Ovary (tissue), 3 donors: ENCODE data around the gene TMEM33.

ENCODE experiments used
- EP300 ChIP-seq: sonication (generic); formaldehyde crosslinking; IDR thresholded peaks from one replicate; pipeline ENCODE4 v1.6.1; 2017; ENCODE audit warnings: antibody characterized with exemption
- POLR2A ChIP-seq: fragments of 450-650 bp; IDR thresholded peaks from one replicate; pipeline ENCODE4 v1.6.1; 2017; ENCODE audit warnings: antibody characterized with exemption, mild to moderate bottlenecking, moderate library complexity
- TF ChIP-seq, protein P1 (sequence below), 3 donors: fragments of 450-650 bp in 2 of 3; fragments of 200-600 bp in 1 of 3; IDR thresholded peaks; one replicate each; pipeline versions ENCODE4 v1.5.1 to v1.8.0; 2016 to 2022; ENCODE audit warnings: antibody characterized with exemption in 3 of 3, mild to moderate bottlenecking in 1 of 3
- donor health status: DM: no; HTN: no; CAD: no.

DNA sequence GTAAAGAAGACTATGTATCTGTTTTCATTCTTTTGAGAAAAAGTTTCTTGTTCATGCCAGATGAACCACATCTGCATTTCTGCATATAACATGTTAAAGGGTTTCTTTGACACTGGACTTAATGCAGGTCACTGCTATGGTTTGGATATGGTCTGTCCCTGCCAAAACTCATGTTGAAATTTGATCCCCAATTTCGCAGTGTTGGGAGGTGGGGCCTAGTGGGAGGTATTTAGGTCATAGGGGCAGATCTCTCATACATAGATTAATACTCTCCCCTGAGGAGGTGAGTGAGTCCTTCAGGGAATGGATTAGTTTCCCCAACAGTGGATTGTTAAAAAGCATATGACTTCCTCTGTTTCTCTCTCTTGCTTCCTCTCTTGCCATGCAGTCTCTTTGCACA, 45.9 kb upstream of the TMEM33 start:
- TF ChIP-seq, protein P1, sequence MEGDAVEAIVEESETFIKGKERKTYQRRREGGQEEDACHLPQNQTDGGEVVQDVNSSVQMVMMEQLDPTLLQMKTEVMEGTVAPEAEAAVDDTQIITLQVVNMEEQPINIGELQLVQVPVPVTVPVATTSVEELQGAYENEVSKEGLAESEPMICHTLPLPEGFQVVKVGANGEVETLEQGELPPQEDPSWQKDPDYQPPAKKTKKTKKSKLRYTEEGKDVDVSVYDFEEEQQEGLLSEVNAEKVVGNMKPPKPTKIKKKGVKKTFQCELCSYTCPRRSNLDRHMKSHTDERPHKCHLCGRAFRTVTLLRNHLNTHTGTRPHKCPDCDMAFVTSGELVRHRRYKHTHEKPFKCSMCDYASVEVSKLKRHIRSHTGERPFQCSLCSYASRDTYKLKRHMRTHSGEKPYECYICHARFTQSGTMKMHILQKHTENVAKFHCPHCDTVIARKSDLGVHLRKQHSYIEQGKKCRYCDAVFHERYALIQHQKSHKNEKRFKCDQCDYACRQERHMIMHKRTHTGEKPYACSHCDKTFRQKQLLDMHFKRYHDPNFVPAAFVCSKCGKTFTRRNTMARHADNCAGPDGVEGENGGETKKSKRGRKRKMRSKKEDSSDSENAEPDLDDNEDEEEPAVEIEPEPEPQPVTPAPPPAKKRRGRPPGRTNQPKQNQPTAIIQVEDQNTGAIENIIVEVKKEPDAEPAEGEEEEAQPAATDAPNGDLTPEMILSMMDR (IDR thresholded peaks at IDR 0.05) = no peak
- TF ChIP-seq POLR2A (no peak), EP300 (no peak)
